ENCODE data around the gene STARD9.
A peak's percentile ranks its signal among the peaks of the same experiment; 100 is the strongest.

STARD9 gene

GRCh38 chr15:42704492-42704926 lies 129.1 kb downstream of the STARD9 start:
- peak; percentile 67 for DNase-seq

DNA sequence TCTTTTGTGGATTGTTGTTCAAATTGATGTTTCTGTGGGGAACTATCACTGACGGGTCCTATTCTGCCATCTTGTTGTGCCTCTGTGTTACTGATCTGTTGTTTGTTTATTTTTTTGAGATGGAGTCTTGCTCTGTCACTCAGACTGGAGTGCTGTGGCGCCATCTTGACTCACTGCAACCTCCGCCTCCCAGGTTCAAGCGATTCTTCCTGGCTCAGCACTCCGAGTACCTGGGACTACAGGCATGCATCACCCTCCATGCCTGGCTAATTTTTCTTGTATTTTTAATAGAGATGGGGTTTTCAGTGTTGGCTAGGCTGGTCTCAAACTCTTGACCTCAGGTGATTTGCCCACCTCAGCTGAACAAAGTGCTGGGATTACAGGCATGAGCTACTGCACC lies 129.9 kb downstream of the STARD9 start:
- DNase-seq: no peak

DNA sequence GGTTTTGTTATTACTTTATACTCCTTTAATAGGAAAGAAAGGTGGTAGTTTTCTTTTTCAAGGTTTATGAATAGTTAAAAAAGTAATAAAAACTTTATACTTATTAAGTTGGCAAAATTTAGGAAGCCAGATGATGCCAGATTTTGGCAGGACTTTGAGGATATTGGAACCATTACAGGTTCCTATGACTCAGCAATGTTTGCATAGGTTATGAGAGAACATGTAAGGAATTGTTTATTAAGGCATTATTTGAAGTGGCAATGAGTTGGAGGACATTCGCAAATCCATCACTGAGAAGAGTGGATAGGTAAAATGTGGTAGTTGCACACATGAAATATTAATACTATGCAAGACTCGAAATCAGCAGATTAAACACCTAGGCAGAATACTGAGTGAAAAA lies 131.7 kb downstream of the STARD9 start:
- DNase-seq: peak; percentile 28

GRCh38 chr15:42707873-42708544 lies 132.6 kb downstream of the STARD9 start:
- no peak for DNase-seq

GRCh38 chr15:42710662-42711061 lies 135.3 kb downstream of the STARD9 start:
- peak; percentile 9 for DNase-seq

DNA sequence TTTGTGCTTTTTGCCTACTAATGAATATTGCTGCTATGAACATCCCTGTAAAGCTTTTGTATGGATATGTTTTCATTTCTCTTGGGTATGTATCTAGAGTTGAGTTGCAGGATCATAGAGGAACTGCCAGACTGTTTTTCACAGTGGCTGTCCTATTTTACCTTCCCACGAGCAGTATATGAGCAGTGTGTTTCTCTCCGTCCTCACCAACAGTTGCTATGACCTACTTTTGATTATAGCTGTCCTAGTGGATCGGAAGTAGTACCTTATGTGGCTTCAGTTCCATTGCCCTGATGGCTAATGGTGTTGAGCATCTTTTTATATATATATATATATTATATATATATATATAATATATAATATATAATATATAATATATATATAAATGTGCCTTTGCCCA lies 136.3 kb downstream of the STARD9 start:
- no peak for DNase-seq

GRCh38 chr15:42712584-42712983 lies 137.2 kb downstream of the STARD9 start:
- no peak for DNase-seq

GRCh38 chr15:42716125-42716524 lies 140.7 kb downstream of the STARD9 start:
- DNase-seq: no peak

DNA sequence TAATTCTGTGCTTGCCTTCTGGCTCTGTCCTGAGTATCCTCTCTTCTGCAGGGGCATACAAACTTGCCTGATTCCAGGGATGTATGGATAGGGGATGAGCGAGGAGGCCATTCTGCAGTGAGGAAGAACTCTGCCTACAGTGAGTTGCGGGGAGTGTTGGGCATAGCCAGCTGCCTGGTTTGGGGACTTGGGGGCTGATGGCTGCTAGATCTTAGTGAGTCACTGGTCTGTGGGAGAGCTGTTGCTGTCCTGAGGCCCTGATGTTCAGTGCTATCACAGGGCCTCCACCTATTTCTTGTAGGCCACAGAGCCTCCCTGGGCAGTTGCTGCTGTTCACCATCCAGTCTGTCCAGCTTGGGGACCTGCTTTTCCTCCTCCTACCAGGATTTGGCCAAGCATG lies 141.2 kb downstream of the STARD9 start:
- peak; percentile 17 for DNase-seq

DNA sequence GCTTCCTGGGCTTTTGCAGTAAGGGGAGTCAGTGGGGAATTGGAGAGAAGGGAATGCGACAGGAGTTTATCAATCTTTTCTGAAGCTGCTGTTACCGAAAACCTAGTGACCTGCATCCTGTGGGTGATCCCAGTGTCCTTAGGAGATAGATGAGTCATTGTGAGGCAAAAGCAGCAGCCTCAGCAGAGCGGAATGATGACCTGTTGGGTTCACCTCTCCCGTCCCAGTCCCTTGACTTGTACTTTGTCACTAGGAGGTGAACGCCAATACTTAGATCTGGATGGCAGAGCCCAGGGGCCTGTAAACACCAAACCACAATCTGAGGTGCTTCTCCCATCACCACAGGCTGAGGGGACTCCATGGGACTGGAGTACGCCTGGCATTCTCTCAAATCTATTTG lies 143.6 kb downstream of the STARD9 start:
- no peak for DNase-seq

GRCh38 chr15:42720071-42720470 lies 144.7 kb downstream of the STARD9 start:
- no peak for DNase-seq

DNA sequence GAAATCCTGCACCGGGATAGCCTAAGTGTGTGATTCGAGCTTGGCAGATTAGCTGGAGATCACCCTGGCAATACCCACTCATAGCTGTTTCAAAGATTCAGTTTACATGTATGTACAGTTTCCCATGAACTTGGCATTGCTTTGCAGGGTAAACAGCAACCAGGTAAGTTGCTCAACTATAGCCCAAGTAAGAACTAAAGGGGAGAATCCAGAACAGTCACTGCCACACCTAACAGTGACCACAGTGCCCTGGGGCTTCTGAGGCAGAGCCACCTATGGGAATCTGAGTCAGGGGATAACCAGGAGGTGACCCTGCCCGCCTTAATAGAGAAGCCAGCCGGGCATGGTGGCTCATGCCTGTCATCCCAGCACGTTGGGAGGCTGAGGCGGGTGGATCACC lies 145.6 kb downstream of the STARD9 start:
- DNase-seq: no peak

DNA sequence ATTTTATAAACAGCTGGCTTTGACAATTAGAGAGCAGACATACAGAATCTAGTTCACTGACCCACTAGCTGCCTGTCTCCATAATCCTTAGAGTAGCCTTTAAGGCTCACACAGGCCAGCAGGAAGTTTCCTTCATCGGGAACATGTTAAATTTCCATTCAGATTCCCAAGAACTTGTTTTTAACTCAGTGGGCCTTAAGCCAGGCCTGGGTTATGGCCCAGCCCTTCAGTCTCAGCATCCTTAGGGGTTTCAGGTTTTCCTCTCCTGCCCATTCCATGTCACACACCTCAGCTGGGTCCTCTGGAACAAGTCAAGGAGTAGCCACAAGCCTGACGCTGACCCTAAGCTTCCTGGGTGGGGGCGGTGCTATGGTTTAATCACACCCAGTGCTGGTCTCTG lies 146.5 kb downstream of the STARD9 start:
- DNase-seq: no peak

DNA sequence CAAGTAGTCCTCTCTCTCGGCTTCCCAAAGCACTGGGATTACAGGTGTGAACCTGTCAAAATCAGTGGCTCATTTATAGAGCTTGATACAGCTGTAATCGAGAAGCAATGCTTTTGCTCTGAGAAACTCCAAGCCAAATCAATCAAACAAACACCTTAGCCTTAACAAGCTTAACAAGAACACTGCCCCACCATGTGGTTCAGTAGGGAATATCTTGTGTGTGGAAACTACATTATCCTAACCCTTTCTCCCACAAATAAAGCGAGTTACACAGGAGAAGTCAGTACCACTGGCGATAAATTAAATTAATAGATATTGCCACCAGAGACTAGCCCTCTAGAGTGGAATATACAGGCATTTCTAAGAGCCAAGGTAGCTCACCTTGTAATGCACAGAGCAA lies 147.7 kb downstream of the STARD9 start:
- DNase-seq: no peak

GRCh38 chr15:42724276-42724675 lies 148.9 kb downstream of the STARD9 start:
- no peak for DNase-seq

DNA sequence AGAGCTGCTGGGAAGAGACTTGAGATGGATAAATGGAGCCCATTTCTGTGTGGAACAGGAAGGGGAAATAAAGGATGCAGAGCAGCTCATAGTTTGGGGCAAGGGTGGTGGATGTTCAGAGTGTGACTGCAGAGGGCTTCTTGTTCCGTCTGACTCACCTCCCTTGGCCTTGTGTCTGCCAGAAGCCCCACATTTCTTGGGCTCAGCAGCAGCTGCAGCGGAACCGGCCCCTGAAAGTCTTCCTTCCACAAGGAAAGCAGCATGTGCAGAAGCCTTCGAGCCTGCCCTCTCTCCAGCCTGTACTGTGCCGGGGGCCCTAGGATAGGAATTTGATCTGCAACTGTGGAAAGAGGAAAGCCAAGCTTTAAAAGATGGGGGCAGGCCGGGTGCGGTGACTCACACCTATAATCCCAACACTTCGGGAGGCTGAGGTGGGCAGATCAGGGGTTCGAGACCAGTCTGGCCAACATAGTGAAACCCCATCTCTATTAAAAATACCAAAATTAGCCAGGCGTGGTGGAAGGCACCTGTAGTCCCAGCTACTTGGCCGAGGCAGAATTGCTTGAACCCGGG lies 150.0 kb downstream of the STARD9 start:
- DNase-seq: peak; percentile 12

GRCh38 chr15:42726114-42726513 lies 150.7 kb downstream of the STARD9 start:
- DNase-seq: no peak

GRCh38 chr15:42727750-42728381 lies 152.5 kb downstream of the STARD9 start:
- no peak for DNase-seq

- no peak for DNase-seq
Observed at GRCh38 chr15:42728560-42728959, 153.2 kb downstream of the STARD9 start.

DNA sequence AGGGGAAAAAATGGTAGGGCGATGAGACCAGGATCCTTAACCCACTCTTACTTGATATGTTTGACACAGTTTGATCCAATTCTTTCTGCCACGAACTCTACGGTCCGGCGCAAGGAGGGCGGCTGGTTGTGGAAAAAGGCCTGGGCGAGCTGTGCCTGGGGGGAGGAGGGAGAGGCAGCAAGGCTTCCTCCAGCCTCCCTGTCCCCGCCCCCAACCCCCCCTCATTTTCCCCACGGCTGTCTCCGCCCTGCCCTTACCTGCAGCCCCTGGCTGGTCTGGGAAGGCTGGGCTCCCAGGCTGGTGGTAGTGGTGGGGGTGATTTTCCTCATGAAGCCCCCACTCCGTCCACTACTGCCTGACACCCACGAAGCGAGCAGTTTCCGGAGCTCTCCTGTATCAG lies 153.6 kb downstream of the STARD9 start:
- no peak for DNase-seq

- no peak for DNase-seq
Observed at GRCh38 chr15:42729409-42729808, 154.0 kb downstream of the STARD9 start.

GRCh38 chr15:42730135-42730534 lies 154.7 kb downstream of the STARD9 start:
- no peak for DNase-seq

GRCh38 chr15:42730536-42730935 lies 155.1 kb downstream of the STARD9 start:
- DNase-seq: no peak

DNA sequence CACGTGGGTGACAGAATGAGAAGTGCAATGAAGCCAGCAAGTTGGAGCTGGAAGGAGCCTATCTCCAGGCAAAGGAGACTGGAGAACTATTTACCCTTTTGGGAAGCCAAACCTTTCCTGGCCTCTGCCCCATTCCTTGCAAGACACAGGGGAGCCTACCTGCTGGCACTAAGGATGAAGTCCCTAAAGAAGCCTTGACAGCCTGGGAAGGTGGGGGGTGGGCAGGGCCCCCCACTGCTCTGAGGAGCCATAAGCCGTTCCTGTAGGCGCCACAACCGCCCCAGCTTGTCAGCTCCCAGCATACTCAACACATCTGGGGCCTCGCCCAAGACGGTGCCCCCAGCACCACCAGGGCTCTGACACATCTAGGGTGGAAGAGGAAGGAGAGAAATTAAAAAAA lies 156.1 kb downstream of the STARD9 start:
- no peak for DNase-seq

All from fibroblast of upper back skin (primary cell).